HUES64 (cell line): Measurements from ENCODE around the gene HMGN4.
A peak's percentile ranks its signal among the peaks of the same experiment; 100 is the strongest.

Experiments used
- H3K27ac ChIP-seq: 2 replicates; pipeline ENCODE4 v1.7.0; 2013; ENCODE audit warnings: low read depth, low read length, inconsistent platforms
- H3K27me3 ChIP-seq: 2 replicates; pipeline ENCODE4 v1.6.1; 2013; ENCODE audit warnings: mild to moderate bottlenecking, low read length; ENCODE audit not compliant: insufficient read depth
- H3K36me3 ChIP-seq: 2 replicates; pipeline ENCODE4 v1.6.1; 2013; ENCODE audit warnings: mild to moderate bottlenecking, low read length; ENCODE audit not compliant: insufficient read depth
- H3K4me1 ChIP-seq: 2 replicates; pipeline ENCODE4 v1.6.1; 2013; ENCODE audit warnings: mild to moderate bottlenecking, low read length, moderate library complexity; ENCODE audit not compliant: insufficient read depth
- H3K4me3 ChIP-seq: 2 replicates; pipeline ENCODE4 v1.5.1; 2013; ENCODE audit warnings: mild to moderate bottlenecking, low read length, moderate library complexity
- H3K9ac ChIP-seq: 2 replicates; pipeline ENCODE4 v1.6.1; 2013; ENCODE audit warnings: mild to moderate bottlenecking, low read depth, low read length
- H3K9me3 ChIP-seq: 2 replicates; pipeline ENCODE4 v1.6.1; 2013; ENCODE audit warnings: low read depth, low read length; ENCODE audit not compliant: insufficient read depth
- WGBS: fragments of 150-250, 120-280 bp; methylation state at CpG from one replicate; pipeline ENCODE4 v1.1.7; 2013; ENCODE audit warnings: missing lambda C conversion rate; 5-methylcytosine and 5-hydroxymethylcytosine counted together

HMGN4 gene

GRCh38 chr6:26570027-26570809, 32.1 kb downstream of the HMGN4 start:
- Histone ChIP-seq H3K4me3 (no peak overlapping the region), H3K36me3 (no peaks in the 10 kb centered on the region), H3K27me3 (no peaks in the 10 kb centered on the region), H3K9ac (no peak overlapping the region), H3K9me3 (no peaks in the 10 kb centered on the region), H3K27ac (no peak overlapping the region), H3K4me1 (no peaks in the 10 kb centered on the region)
- WGBS, result 92% methylated on average over 19 of the region's 21 CpGs

GRCh38 chr6:26571592-26572296, 33.6 kb downstream of the HMGN4 start:
- peak overlapping the region; percentile 84 for H3K4me3 ChIP-seq
- 7% methylated on average over 24 of the region's 24 CpGs for WGBS
- no peaks in the 10 kb centered on the region for H3K36me3 ChIP-seq
- H3K27me3 ChIP-seq, result no peaks in the 10 kb centered on the region
- peaks cover 5% of the 10 kb centered on the region; the same call in 1 of the 2 replicates for H3K4me1 ChIP-seq
- H3K9me3 ChIP-seq, result no peaks in the 10 kb centered on the region
- H3K9ac ChIP-seq, result peak overlapping the region; percentile 65
- H3K27ac ChIP-seq, result 0 out of 2 replicates have a peak overlapping the region, but pooled peaks have one; percentile 16

- no peaks in the 10 kb centered on the region for H3K36me3 ChIP-seq
- H3K9me3 ChIP-seq, result peaks cover 5% of the 10 kb centered on the region; the same call in 1 of the 2 replicates
- H3K27me3 ChIP-seq, result no peaks in the 10 kb centered on the region
- peak overlapping the region; percentile 73 for H3K4me3 ChIP-seq
- H3K4me1 ChIP-seq, result peaks cover 5% of the 10 kb centered on the region; the same call in 1 of the 2 replicates
- H3K9ac ChIP-seq, result no peak overlapping the region
- H3K27ac ChIP-seq, result no peak overlapping the region
- WGBS, result 26% methylated on average over 10 of the region's 10 CpGs
Measured at GRCh38 chr6:26575494-26575939, 37.4 kb downstream of the HMGN4 start.

GRCh38 chr6:26576407-26576843, 38.3 kb downstream of the HMGN4 start:
- no peak overlapping the region for H3K9ac ChIP-seq
- peaks cover 3% of the 10 kb centered on the region; the same call in 1 of the 2 replicates for H3K27me3 ChIP-seq
- peaks cover 5% of the 10 kb centered on the region; the same call in 1 of the 2 replicates for H3K9me3 ChIP-seq
- peak overlapping the region; percentile 73 for H3K4me3 ChIP-seq
- 59% methylated on average over 5 of the region's 7 CpGs for WGBS
- H3K36me3 ChIP-seq, result no peaks in the 10 kb centered on the region
- peaks cover 5% of the 10 kb centered on the region; the same call in 1 of the 2 replicates for H3K4me1 ChIP-seq
- H3K27ac ChIP-seq, result no peak overlapping the region

- H3K4me1 ChIP-seq, result peaks cover 5% of the 10 kb centered on the region; the same call in 1 of the 2 replicates
- H3K9ac ChIP-seq, result no peak overlapping the region
- H3K27ac ChIP-seq, result no peak overlapping the region
- no peaks in the 10 kb centered on the region for H3K36me3 ChIP-seq
- peaks cover 8% of the 10 kb centered on the region for H3K27me3 ChIP-seq
- WGBS, result under 1% methylated on average over 27 of the region's 31 CpGs
- peaks cover 5% of the 10 kb centered on the region; the same call in 1 of the 2 replicates for H3K9me3 ChIP-seq
- peak overlapping the region; percentile 73 for H3K4me3 ChIP-seq
Measured at GRCh38 chr6:26576929-26577719, 39.0 kb downstream of the HMGN4 start.

- Histone ChIP-seq H3K4me3 (peak overlapping the region; percentile 73), H3K4me1 (peaks cover 5% of the 10 kb centered on the region; the same call in 1 of the 2 replicates), H3K27me3 (peaks cover 10% of the 10 kb centered on the region), H3K27ac (no peak overlapping the region), H3K9ac (no peak overlapping the region), H3K9me3 (peaks cover 5% of the 10 kb centered on the region; the same call in 1 of the 2 replicates), H3K36me3 (no peaks in the 10 kb centered on the region)
- 3% methylated on average over 16 of the region's 17 CpGs for WGBS
Measured at GRCh38 chr6:26577720-26578072, 39.5 kb downstream of the HMGN4 start.

GRCh38 chr6:26578279-26578678, 40.1 kb downstream of the HMGN4 start:
- Histone ChIP-seq H3K4me1 (peaks cover 5% of the 10 kb centered on the region; the same call in 1 of the 2 replicates), H3K27me3 (peaks cover 10% of the 10 kb centered on the region), H3K4me3 (no peak overlapping the region), H3K27ac (no peak overlapping the region), H3K9me3 (peaks cover 5% of the 10 kb centered on the region; the same call in 1 of the 2 replicates), H3K9ac (no peak overlapping the region), H3K36me3 (no peaks in the 10 kb centered on the region)
- 94% methylated on average over 6 of the region's 6 CpGs for WGBS

- Histone ChIP-seq H3K9ac (no peak overlapping the region), H3K4me1 (peaks cover 5% of the 10 kb centered on the region; the same call in 1 of the 2 replicates), H3K9me3 (peaks cover 5% of the 10 kb centered on the region; the same call in 1 of the 2 replicates), H3K27me3 (peaks cover 13% of the 10 kb centered on the region), H3K27ac (no peak overlapping the region), H3K36me3 (no peaks in the 10 kb centered on the region), H3K4me3 (no peak overlapping the region)
- 100% methylated on average over 1 of the region's 1 CpG for WGBS
Measured at GRCh38 chr6:26578741-26579140, 40.6 kb downstream of the HMGN4 start.

- peaks cover 3% of the 10 kb centered on the region; the same call in 1 of the 2 replicates for H3K4me1 ChIP-seq
- no peaks in the 10 kb centered on the region for H3K36me3 ChIP-seq
- H3K27me3 ChIP-seq, result peaks cover 29% of the 10 kb centered on the region
- H3K27ac ChIP-seq, result no peak overlapping the region
- no peak overlapping the region for H3K9ac ChIP-seq
- 67% methylated on average over 4 of the region's 4 CpGs for WGBS
- peaks cover 5% of the 10 kb centered on the region; the same call in 1 of the 2 replicates for H3K9me3 ChIP-seq
- no peak overlapping the region for H3K4me3 ChIP-seq
Measured at GRCh38 chr6:26581164-26581915, 43.2 kb downstream of the HMGN4 start.

GRCh38 chr6:26588965-26589364, 50.8 kb downstream of the HMGN4 start:
- H3K36me3 ChIP-seq, result no peaks in the 10 kb centered on the region
- H3K27me3 ChIP-seq, result peaks cover 17% of the 10 kb centered on the region; the same call in 1 of the 2 replicates
- H3K4me3 ChIP-seq, result no peak overlapping the region
- no peaks in the 10 kb centered on the region for H3K9me3 ChIP-seq
- H3K27ac ChIP-seq, result no peak overlapping the region
- H3K4me1 ChIP-seq, result no peaks in the 10 kb centered on the region
- 93% methylated on average over 20 of the region's 21 CpGs for WGBS
- no peak overlapping the region for H3K9ac ChIP-seq
